ENCODE data around the gene UBA1. TPM values are rescaled to one million over a fixed set of nuclear protein-coding genes. Genes with fewer than 3 reads are reported as not detected.

The UBA1 gene
- total and polyA plus RNA-seq, 2 donors (not counting 3 experiments of a cell fraction or from before 2014, with no cell fraction given) = 237 to 297 TPM

DNA sequence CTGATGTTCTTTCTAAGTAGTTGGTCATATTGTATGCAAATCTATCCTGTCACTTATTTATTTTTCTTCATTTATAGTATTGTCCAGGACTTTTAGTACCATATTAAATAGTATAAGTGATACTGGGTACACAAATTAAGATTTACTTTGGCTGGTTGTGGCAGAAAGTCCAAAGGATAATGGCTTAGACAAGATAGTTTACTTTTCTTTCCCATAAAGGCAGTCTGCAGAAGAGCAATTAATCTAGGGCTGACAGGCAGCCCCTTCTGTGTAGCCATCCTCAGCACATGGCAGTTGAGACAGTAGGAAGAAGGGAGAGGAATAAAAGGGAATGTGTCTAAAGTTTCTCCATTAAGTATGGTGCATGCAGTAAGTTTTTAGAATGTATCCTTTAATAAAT, 42.2 kb upstream of the UBA1 start:
- Histone ChIP-seq H3K27me3 (ENCODE audit: control insufficient read depth in 2 of 2, insufficient read depth in 2 of 2, low read length in 2 of 2) (no peaks in the 10 kb centered on the region), H3K27ac (ENCODE audit: insufficient read depth, low read depth, low read length) (no peak overlapping the region), H3K4me2 (ENCODE audit: insufficient read depth, low read length) (no peak overlapping the region), H3K36me3 (ENCODE audit: control insufficient read depth in 2 of 2, extremely low read depth in 1 of 2, insufficient read depth in 2 of 2, low read length in 2 of 2) (no peaks in the 10 kb centered on the region), H3K9me3 (replicated peaks; ENCODE audit: control insufficient read depth, insufficient read depth, low read length) (no peaks in the 10 kb centered on the region), H3K9ac (replicated peaks; ENCODE audit: extremely low read depth, insufficient read depth, low read length) (no peak overlapping the region), H4K20me1 (replicated peaks; ENCODE audit: control insufficient read depth, extremely low read depth, insufficient read depth, low read length) (no peaks in the 10 kb centered on the region), H3K79me2 (ENCODE audit: control insufficient read depth, insufficient read depth, low read length) (peaks cover 77% of the 10 kb centered on the region), H3K4me1 (ENCODE audit: control insufficient read depth, extremely low read depth, insufficient read depth, low read length) (peaks cover 4% of the 10 kb centered on the region), H2AFZ (ENCODE audit: low read depth, low read length) (no peak overlapping the region), H3K9me1 (replicated peaks; ENCODE audit: control insufficient read depth, extremely low read depth, insufficient read depth, low read length) (no peaks in the 10 kb centered on the region), H3K4me3 (replicated peaks in 1 of 3; ENCODE audit: insufficient read depth in 1 of 3, low read depth in 1 of 3, low read length in 3 of 3) (no peak overlapping the region)
- dilution Hi-C loops (cut with MboI; ENCODE audit: extremely low pct_ligation_motif_present, low sequenced_read_pairs) (no loop called here), intact Hi-C loops (cut with micrococcal nuclease) (no loop called here)
- TF ChIP-seq MYC (IDR thresholded peaks at IDR 0.05; ENCODE audit: low read depth, low read length) = no peak
- DNase-seq (ENCODE audit: low read depth, low spot score) (no peak), FAIRE-seq (no peak)
- ChIA-PET POLR2A (no interaction called here), CTCF (no interaction called here)
- no TSS peak for BruUV-seq (replicated peaks)

- Histone ChIP-seq H3K27ac (ENCODE audit: insufficient read depth, low read depth, low read length) (no peak overlapping the region), H3K27me3 (ENCODE audit: control insufficient read depth in 2 of 2, insufficient read depth in 2 of 2, low read length in 2 of 2) (no peaks in the 10 kb centered on the region), H3K79me2 (ENCODE audit: control insufficient read depth, insufficient read depth, low read length) (peaks cover 67% of the 10 kb centered on the region), H3K36me3 (ENCODE audit: control insufficient read depth in 2 of 2, extremely low read depth in 1 of 2, insufficient read depth in 2 of 2, low read length in 2 of 2) (peaks cover 0 to 9% of the 10 kb centered on the region in 2 experiments), H3K9me1 (replicated peaks; ENCODE audit: control insufficient read depth, extremely low read depth, insufficient read depth, low read length) (no peaks in the 10 kb centered on the region), H4K20me1 (replicated peaks; ENCODE audit: control insufficient read depth, extremely low read depth, insufficient read depth, low read length) (no peaks in the 10 kb centered on the region), H3K4me3 (replicated peaks in 1 of 3; ENCODE audit: insufficient read depth in 1 of 3, low read depth in 1 of 3, low read length in 3 of 3) (no peak overlapping the region), H3K9me3 (replicated peaks; ENCODE audit: control insufficient read depth, insufficient read depth, low read length) (no peaks in the 10 kb centered on the region), H2AFZ (ENCODE audit: low read depth, low read length) (no peak overlapping the region), H3K4me2 (ENCODE audit: insufficient read depth, low read length) (no peak overlapping the region), H3K9ac (replicated peaks; ENCODE audit: extremely low read depth, insufficient read depth, low read length) (no peak overlapping the region), H3K4me1 (ENCODE audit: control insufficient read depth, extremely low read depth, insufficient read depth, low read length) (no peaks in the 10 kb centered on the region)
- no peak for FAIRE-seq
- POLR2A ChIA-PET = no interaction called here
- BruUV-seq (replicated peaks) = no TSS peak
- CTCF ChIA-PET = no interaction called here
- DNase-seq (ENCODE audit: low read depth, low spot score) = no peak
- TF ChIP-seq JUN (IDR thresholded peaks at IDR 0.05; ENCODE audit: borderline replicate concordance, insufficient read depth, insufficient read length, low read depth) (no peak), MYC (IDR thresholded peaks at IDR 0.05; ENCODE audit: low read depth, low read length) (no peak), FOS (IDR thresholded peaks at IDR 0.05; ENCODE audit: borderline replicate concordance, insufficient read depth, low read length) (no peak), POLR2A (IDR thresholded peaks at IDR 0.05; ENCODE audit: low read depth, low read length) (no peak), POLR2AphosphoS5 (IDR thresholded peaks at IDR 0.05; ENCODE audit: insufficient read depth, low read depth, low read length) (no peak), MAX (IDR thresholded peaks at IDR 0.05; ENCODE audit: insufficient read depth, insufficient read length) (no peak), GATA2 (IDR thresholded peaks at IDR 0.05; ENCODE audit: insufficient read depth, insufficient read length, low read depth, low read length) (no peak), EZH2 (IDR thresholded peaks at IDR 0.05; ENCODE audit: borderline replicate concordance, low read depth, low read length, severe bottlenecking) (no peak)
- TF ChIP-seq, protein P1, sequence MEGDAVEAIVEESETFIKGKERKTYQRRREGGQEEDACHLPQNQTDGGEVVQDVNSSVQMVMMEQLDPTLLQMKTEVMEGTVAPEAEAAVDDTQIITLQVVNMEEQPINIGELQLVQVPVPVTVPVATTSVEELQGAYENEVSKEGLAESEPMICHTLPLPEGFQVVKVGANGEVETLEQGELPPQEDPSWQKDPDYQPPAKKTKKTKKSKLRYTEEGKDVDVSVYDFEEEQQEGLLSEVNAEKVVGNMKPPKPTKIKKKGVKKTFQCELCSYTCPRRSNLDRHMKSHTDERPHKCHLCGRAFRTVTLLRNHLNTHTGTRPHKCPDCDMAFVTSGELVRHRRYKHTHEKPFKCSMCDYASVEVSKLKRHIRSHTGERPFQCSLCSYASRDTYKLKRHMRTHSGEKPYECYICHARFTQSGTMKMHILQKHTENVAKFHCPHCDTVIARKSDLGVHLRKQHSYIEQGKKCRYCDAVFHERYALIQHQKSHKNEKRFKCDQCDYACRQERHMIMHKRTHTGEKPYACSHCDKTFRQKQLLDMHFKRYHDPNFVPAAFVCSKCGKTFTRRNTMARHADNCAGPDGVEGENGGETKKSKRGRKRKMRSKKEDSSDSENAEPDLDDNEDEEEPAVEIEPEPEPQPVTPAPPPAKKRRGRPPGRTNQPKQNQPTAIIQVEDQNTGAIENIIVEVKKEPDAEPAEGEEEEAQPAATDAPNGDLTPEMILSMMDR (IDR thresholded peaks at IDR 0.05; ENCODE audit: extremely low read depth in 1 of 2, insufficient read depth in 1 of 2, low read depth in 1 of 2, low read length in 2 of 2) = no peak
- intact Hi-C loops (cut with micrococcal nuclease) (no loop called here), dilution Hi-C loops (cut with MboI; ENCODE audit: extremely low pct_ligation_motif_present, low sequenced_read_pairs) (no loop called here)
Measured at GRCh38 chrX:47156611-47157520, 36.8 kb upstream of the UBA1 start.

Data from endothelial cell of umbilical vein (primary cell).